Retina (tissue), 1 donor: Measurements from ENCODE around the gene COX8A.
"Not testable (repeated sequence)": the region's sequence is repeated elsewhere in the genome, so short reads cannot be mapped to it uniquely, and the experiment has no call there.

ENCODE experiments used
- DNase-seq: peaks from one replicate; pipeline ENCODE4 v3.0.0-alpha.2; 2016

The COX8A gene

GRCh38 chr11:63970902-63971301 lies 3.5 kb upstream of the COX8A start:
- no peak for DNase-seq

GRCh38 chr11:63973912-63974258 lies 535 bp upstream of the COX8A start:
- not testable (repeated sequence) for DNase-seq

- no peak for DNase-seq
These were observed 4.3 kb downstream of the COX8A start for GRCh38 chr11:63978551-63979239.

GRCh38 chr11:63979426-63979825 lies 5.0 kb downstream of the COX8A start:
- DNase-seq: no peak

- DNase-seq: no peak
These were observed 11.4 kb downstream of the COX8A start for GRCh38 chr11:63985812-63986155.

- peak; percentile 97 for DNase-seq
These were observed 11.9 kb downstream of the COX8A start, which contains the start of gene OTUB1 for GRCh38 chr11:63986156-63986931. Gene OTUB1, plus strand, starts transcription at chr11:63986438. Its CDS starts 19 bp downstream, at chr11:63986457.

GRCh38 chr11:63986932-63987513 lies 12.6 kb downstream of the COX8A start:
- no peak for DNase-seq

- no peak for DNase-seq
These were observed 17.1 kb downstream of the COX8A start for GRCh38 chr11:63991558-63991957.

GRCh38 chr11:63993100-63993499 lies 18.7 kb downstream of the COX8A start:
- no peak for DNase-seq

- DNase-seq: no peak
These were observed 19.6 kb downstream of the COX8A start for GRCh38 chr11:63993993-63994392.

GRCh38 chr11:63996512-63996911 lies 22.1 kb downstream of the COX8A start:
- DNase-seq: no peak

GRCh38 chr11:63997104-63997700 lies 22.8 kb downstream of the COX8A start:
- no peak for DNase-seq

- DNase-seq: no peak
These were observed 23.4 kb downstream of the COX8A start for GRCh38 chr11:63997801-63998337.

GRCh38 chr11:63998558-63999348 lies 24.3 kb downstream of the COX8A start:
- DNase-seq: peak; percentile 67

GRCh38 chr11:63999349-64000025 lies 25.1 kb downstream of the COX8A start:
- DNase-seq: peak; percentile 48

- peak; percentile 61 for DNase-seq
These were observed 25.8 kb downstream of the COX8A start for GRCh38 chr11:64000026-64000739.

GRCh38 chr11:64000740-64001483 lies 26.5 kb downstream of the COX8A start:
- DNase-seq: peak; percentile 86

GRCh38 chr11:64001484-64002420 lies 27.3 kb downstream of the COX8A start:
- no peak for DNase-seq
